Measurements from ENCODE around the gene GUCY1A1.

GUCY1A1 gene

DNA sequence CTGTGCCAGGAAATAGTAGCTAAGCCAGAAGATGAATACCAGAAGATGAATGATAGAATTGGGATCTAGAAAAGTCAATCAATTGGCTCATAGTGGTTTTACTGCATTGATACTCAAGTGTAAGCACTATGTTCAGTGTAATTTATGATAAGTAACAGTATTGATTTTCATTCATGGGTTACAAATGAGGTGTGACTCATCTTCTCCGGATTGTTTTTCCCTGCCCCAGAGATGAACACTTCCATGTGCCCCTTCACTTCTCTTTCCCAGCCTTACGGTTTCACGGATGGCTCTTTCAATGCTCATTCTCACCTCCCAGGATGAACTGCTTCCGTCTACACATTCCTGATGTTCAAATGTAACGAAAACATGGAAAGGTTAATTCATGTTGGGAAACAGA is 82.4 kb downstream of the GUCY1A1 start:
- ChIA-PET CTCF (no interaction called here), POLR2A (ENCODE audit: low non-redundant PET) (no interaction called here)

DNA sequence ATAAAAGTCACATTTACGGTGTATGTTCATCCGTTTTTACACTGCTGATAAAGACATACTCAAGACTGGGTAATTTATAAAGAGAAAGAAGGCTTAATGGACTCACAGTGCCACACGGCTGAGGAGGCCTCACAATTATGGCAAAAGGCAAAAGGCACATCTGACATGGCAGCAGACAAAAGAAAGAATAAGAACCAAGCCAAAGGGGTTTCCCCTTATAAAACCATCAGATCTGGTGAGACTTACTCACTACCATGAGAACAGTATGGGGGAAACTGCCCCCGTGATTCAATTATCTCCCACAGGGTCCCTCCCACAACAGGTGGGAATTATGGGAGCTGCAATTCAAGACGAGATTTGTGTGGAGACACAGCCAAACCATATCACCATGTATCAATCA is 84.9 kb downstream of the GUCY1A1 start:
- CTCF ChIA-PET, result no interaction called here
- POLR2A ChIA-PET (ENCODE audit: low non-redundant PET), result no interaction called here
- no peak for DNase-seq (ENCODE audit: low spot score)
- TF ChIP-seq, protein P1, sequence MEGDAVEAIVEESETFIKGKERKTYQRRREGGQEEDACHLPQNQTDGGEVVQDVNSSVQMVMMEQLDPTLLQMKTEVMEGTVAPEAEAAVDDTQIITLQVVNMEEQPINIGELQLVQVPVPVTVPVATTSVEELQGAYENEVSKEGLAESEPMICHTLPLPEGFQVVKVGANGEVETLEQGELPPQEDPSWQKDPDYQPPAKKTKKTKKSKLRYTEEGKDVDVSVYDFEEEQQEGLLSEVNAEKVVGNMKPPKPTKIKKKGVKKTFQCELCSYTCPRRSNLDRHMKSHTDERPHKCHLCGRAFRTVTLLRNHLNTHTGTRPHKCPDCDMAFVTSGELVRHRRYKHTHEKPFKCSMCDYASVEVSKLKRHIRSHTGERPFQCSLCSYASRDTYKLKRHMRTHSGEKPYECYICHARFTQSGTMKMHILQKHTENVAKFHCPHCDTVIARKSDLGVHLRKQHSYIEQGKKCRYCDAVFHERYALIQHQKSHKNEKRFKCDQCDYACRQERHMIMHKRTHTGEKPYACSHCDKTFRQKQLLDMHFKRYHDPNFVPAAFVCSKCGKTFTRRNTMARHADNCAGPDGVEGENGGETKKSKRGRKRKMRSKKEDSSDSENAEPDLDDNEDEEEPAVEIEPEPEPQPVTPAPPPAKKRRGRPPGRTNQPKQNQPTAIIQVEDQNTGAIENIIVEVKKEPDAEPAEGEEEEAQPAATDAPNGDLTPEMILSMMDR (conservative IDR thresholded peaks at IDR 0.05; ENCODE audit: low read depth), result no peak
- H3K27ac ChIP-seq, result no peak overlapping the region

More for the DNA sequence above, 82.4 kb downstream of the GUCY1A1 start:
- DNase-seq (ENCODE audit: low spot score), result no peak
- no peak overlapping the region for H3K27ac ChIP-seq
- TF ChIP-seq, protein P1 (conservative IDR thresholded peaks at IDR 0.05; ENCODE audit: low read depth), result no peak

DNA sequence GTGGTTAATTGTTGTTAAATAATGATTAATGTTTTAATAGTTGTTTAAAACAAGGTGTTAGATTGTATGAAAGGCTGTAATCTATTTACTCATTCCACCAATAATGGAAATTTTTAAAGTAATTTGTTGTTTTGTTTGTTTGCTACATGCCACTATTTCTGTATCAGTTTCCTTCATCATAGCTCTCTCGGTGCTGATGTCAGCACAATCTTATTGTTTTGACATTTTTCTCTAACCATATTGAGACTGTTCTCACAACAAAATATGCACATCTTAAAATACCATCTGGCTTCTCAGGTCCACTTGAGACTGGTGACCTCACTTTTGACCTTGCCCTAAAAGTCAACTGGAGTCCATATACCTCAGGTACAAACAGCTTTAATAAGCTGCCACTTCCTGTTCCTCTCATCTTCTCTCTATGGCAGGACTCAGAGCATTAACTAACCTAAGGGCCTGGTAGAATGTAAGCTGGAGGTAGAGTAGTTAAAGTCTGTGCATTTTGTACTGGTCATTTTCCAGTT is 91.2 kb downstream of the GUCY1A1 start:
- POLR2A ChIA-PET (ENCODE audit: low non-redundant PET), result no interaction called here
- no peak for DNase-seq (ENCODE audit: low spot score)
- CTCF ChIA-PET, result no interaction called here
- H3K27ac ChIP-seq, result no peak overlapping the region
- TF ChIP-seq, protein P1 (conservative IDR thresholded peaks at IDR 0.05; ENCODE audit: low read depth), result no peak

DNA sequence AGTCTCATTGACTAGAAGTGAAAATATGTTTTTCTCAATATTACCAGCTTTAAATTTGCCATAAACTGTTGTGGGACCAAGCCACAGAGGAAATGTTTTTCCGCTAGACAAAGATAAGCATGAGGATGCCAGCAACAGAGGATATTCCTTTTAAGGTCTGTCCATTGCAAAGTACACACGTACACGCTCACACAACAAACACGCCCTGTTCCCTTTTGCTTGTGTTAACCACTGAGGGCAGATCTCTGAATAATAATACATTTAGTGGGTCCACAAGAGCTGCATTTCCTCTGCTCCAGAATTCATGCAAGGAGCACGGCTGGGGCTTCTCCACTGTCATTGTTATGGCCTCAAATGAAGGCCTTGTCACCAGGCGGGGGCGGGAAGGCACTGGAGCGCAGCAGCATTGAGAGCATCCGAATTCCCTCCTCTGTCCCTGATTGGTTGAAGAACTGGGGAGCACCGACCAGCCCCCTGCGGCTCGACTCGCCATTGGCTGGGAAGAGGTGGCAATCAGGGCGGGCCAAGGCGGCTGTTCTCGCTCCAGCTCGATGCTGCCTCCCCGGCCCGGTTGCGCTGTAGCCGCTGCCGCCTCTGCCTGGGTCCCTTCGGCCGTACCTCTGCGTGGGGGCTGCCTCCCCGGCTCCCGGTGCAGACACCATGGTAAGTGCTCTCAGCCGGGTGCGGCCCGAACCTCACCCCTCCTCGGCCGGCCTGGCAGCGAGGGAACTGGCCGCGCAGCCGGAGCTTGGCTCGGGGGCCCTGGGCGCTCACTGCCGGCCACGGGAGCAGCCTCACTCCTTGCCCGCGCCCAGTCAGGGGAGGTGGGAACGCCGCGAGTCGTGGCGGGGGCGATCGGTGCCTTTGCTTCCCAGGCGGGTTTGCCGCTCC is 92.1 kb downstream of the GUCY1A1 start, which contains the start of gene GUCY1B1:
Gene GUCY1B1, plus strand, starts transcription at position 541 of the 891 bp plus-strand sequence. Its CDS starts 120 bp downstream, at position 661.
- CTCF ChIA-PET, result interaction anchor here (0.6 to 0.8 kb wide), 3 partner anchors 153 to 404 kb away, joined by 3 to 4 read pairs (median 4); no protein-coding TSS in a partner anchor
- POLR2A ChIA-PET (ENCODE audit: low non-redundant PET), result no interaction called here
- TF ChIP-seq, protein P1 (conservative IDR thresholded peaks at IDR 0.05; ENCODE audit: low read depth), result no peak
- DNase-seq (ENCODE audit: low spot score), result peak; percentile 90
- no peak within 1 kb of the TSS for H3K27ac ChIP-seq

DNA sequence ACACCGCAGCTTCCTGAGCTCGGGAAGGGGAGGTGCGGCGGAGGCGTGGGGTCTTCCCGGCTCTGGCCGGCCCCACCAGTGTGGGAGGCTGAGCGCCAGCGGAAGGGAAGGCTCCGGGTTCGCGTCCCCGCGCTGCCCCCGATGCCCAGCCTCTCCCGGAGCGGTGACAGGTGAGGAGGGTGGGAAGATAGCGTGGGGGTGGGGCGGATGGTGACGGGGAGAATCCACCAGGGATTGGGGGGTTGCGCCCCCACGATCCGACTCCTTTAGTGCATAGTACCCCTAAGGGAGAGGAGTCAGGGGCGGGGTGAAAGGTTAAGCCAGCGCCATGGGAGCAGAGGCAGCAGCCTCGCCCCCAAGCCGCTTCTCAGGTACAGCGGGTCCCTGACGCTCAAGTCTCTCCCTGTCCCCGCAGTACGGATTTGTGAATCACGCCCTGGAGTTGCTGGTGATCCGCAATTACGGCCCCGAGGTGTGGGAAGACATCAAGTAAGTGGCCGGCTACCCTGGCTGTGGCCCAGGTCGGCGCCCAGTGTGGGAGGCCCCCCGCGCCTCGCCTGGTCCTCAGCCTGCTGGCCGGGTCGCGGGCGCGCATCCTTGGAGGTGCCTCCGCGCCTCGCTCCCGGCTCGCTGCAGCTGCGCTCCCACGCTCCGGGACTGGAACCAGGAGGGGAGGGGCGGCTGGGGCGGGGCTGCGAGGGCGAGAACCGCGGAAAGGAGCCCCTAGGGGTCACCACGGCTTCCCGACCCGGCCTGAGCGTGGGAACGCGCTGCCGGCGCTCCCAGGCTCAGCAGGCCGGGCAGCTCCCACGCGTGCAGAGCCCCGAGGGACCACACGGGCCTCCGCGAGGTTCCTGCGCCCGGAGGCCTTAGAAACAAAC is 93.0 kb downstream of the GUCY1A1 start:
- ChIA-PET POLR2A (ENCODE audit: low non-redundant PET) (no interaction called here), CTCF (interaction anchor here (0.8 kb wide), 1 partner anchor 355 kb away, joined by 4 read pairs; no protein-coding TSS in a partner anchor)
- H3K27ac ChIP-seq, result no peak overlapping the region
- TF ChIP-seq, protein P1 (conservative IDR thresholded peaks at IDR 0.05; ENCODE audit: low read depth), result no peak
- DNase-seq (ENCODE audit: low spot score), result peak; percentile 9

DNA sequence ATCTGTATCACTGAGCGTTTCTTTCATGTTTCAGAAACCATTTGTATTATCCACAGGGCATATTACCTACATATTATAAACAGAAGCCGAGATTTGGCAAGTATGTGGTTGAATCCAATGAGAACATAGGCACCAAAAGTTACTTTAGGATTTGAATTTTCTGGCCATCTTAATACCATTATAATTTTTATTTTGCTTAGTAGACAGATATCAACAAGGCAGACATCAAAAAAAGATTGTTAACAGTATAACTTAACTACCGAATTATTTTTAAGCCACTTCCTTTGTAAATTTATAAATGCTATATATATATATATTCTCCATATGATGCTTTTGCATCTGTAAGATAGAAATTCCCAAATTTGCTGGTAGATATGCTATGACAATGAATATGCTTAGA is 94.4 kb downstream of the GUCY1A1 start:
- H3K27ac ChIP-seq, result no peak overlapping the region
- ChIA-PET CTCF (no interaction called here), POLR2A (ENCODE audit: low non-redundant PET) (no interaction called here)
- TF ChIP-seq, protein P1 (conservative IDR thresholded peaks at IDR 0.05; ENCODE audit: low read depth), result no peak
- no peak for DNase-seq (ENCODE audit: low spot score)

Data from RWPE1 (cell line).